ENCODE results near the gene RPL41.
"Not testable (repeated sequence)": the region's sequence is repeated elsewhere in the genome, so short reads cannot be mapped to it uniquely, and the experiment has no call there.

The RPL41 gene

GRCh38 chr12:56129206-56129941, 12.9 kb downstream of the RPL41 start:
- peak; percentile 37 for DNase-seq

- no peak for DNase-seq
Observed at GRCh38 chr12:56129942-56130495, 13.6 kb downstream of the RPL41 start.

- DNase-seq: no peak
Observed at GRCh38 chr12:56130876-56131275, 14.4 kb downstream of the RPL41 start.

- no peak for DNase-seq
Observed at GRCh38 chr12:56134897-56135296, 18.5 kb downstream of the RPL41 start.

- no peak for DNase-seq
Observed at GRCh38 chr12:56137853-56138571, 21.6 kb downstream of the RPL41 start.

GRCh38 chr12:56141946-56142784, 25.7 kb downstream of the RPL41 start:
- DNase-seq: no peak

GRCh38 chr12:56143217-56143616, 26.8 kb downstream of the RPL41 start:
- no peak for DNase-seq

- no peak for DNase-seq
Observed at GRCh38 chr12:56143870-56144269, 27.4 kb downstream of the RPL41 start.

GRCh38 chr12:56145217-56145616, 28.8 kb downstream of the RPL41 start:
- no peak for DNase-seq

- DNase-seq: no peak
Observed at GRCh38 chr12:56146492-56147460, 30.3 kb downstream of the RPL41 start.

- DNase-seq: no peak
Observed at GRCh38 chr12:56150563-56150962, 34.1 kb downstream of the RPL41 start.

GRCh38 chr12:56151672-56152131, 35.3 kb downstream of the RPL41 start:
- DNase-seq: peak; percentile 71

GRCh38 chr12:56152132-56152755, 35.8 kb downstream of the RPL41 start, which contains the start of gene MYL6B:
Gene MYL6B (plus strand): TSS chr12:56152587. CDS start chr12:56153919, 1,332 bp downstream.
- DNase-seq: peak; percentile 80

- no peak for DNase-seq
Observed at GRCh38 chr12:56152756-56153677, 36.6 kb downstream of the RPL41 start.

- DNase-seq: no peak
Observed at GRCh38 chr12:56153678-56154065, 37.2 kb downstream of the RPL41 start.

GRCh38 chr12:56154246-56154771, 37.9 kb downstream of the RPL41 start:
- peak; percentile 65 for DNase-seq

- DNase-seq: no peak
Observed at GRCh38 chr12:56154818-56155217, 38.4 kb downstream of the RPL41 start.

- no peak for DNase-seq
Observed at GRCh38 chr12:56155256-56155845, 38.9 kb downstream of the RPL41 start.

GRCh38 chr12:56156464-56157200, 40.2 kb downstream of the RPL41 start:
- DNase-seq: not testable (repeated sequence)

All from NCI-H2227 treated with DMSO at 0.1 percent for 48 hours (cell line).